Endothelial cell (in vitro differentiated cells): Measurements from ENCODE around the gene NKIRAS2. TPM values are rescaled to one million over a fixed set of nuclear protein-coding genes. Genes with fewer than 3 reads are reported as not detected.

Experiments used
- DNase-seq: peaks from one replicate; pipeline ENCODE4 v3.0.0; 2021; ENCODE audit warnings: low spot score
- H3K27ac Mint-ChIP-seq: one replicate; pipeline ENCODE4 v1.8.0; 2021; ENCODE audit warnings: mixed read lengths, inconsistent platforms; ENCODE audit not compliant: unreplicated experiment
- H3K27me3 Mint-ChIP-seq: one replicate; pipeline ENCODE4 v1.8.0; 2021; ENCODE audit warnings: mild to moderate bottlenecking, moderate library complexity, mixed read lengths, inconsistent platforms; ENCODE audit not compliant: unreplicated experiment
- H3K36me3 Mint-ChIP-seq: one replicate; pipeline ENCODE4 v1.8.0; 2021; ENCODE audit warnings: mild to moderate bottlenecking, low read depth, mixed read lengths, inconsistent platforms; ENCODE audit not compliant: unreplicated experiment
- H3K4me1 Mint-ChIP-seq: one replicate; pipeline ENCODE4 v1.8.0; 2021; ENCODE audit warnings: mild to moderate bottlenecking, mixed read lengths, inconsistent platforms; ENCODE audit not compliant: unreplicated experiment
- H3K4me3 Mint-ChIP-seq: one replicate; pipeline ENCODE4 v1.8.0; 2021; ENCODE audit warnings: mild to moderate bottlenecking, mixed read lengths, inconsistent platforms; ENCODE audit not compliant: unreplicated experiment
- H3K9me3 Mint-ChIP-seq: one replicate; pipeline ENCODE4 v1.8.0; 2021; ENCODE audit warnings: mixed read lengths, inconsistent platforms; ENCODE audit not compliant: unreplicated experiment
- CTCF ChIP-seq: fragments of 200-600 bp; sonication (generic); IDR thresholded peaks from one replicate; pipeline ENCODE4 v1.5.0; 2021; ENCODE audit warnings: antibody characterized with exemption; ENCODE audit not compliant: unreplicated experiment
- total RNA-seq: library from RNA; stranded (reverse); fragmentation: NEBNext Ultra II Directional; extraction: Animal tissue kit (Norgen Biotek cat#: 25700); gene quantifications from one replicate; pipeline ENCODE4 v1.2.1, GENCODE V29; 2021; ENCODE audit not compliant: unreplicated experiment

NKIRAS2 gene
- total RNA-seq, 1 donor from 2014 or later: 67.4 TPM

- peaks cover 31% of the 10 kb centered on the region for H3K4me1 Mint-ChIP-seq
- H3K27me3 Mint-ChIP-seq: peaks cover 4% of the 10 kb centered on the region
- DNase-seq: no peak
- no peak for TF ChIP-seq CTCF
- no peaks in the 10 kb centered on the region for H3K9me3 Mint-ChIP-seq
- H3K27ac Mint-ChIP-seq: no peak overlapping the region
- peak overlapping the region; percentile 16 for H3K4me3 Mint-ChIP-seq
- peaks cover 15% of the 10 kb centered on the region for H3K36me3 Mint-ChIP-seq
Measured at GRCh38 chr17:42027961-42028790, 8.3 kb downstream of the NKIRAS2 start.

GRCh38 chr17:42028791-42029127, 8.9 kb downstream of the NKIRAS2 start:
- TF ChIP-seq CTCF: no peak
- H3K4me1 Mint-ChIP-seq: peaks cover 28% of the 10 kb centered on the region
- no peaks in the 10 kb centered on the region for H3K9me3 Mint-ChIP-seq
- no peak overlapping the region for H3K27ac Mint-ChIP-seq
- H3K4me3 Mint-ChIP-seq: no peak overlapping the region
- no peak for DNase-seq
- H3K36me3 Mint-ChIP-seq: peaks cover 15% of the 10 kb centered on the region
- peaks cover 4% of the 10 kb centered on the region for H3K27me3 Mint-ChIP-seq

- H3K4me3 Mint-ChIP-seq: no peak overlapping the region
- DNase-seq: no peak
- H3K9me3 Mint-ChIP-seq: no peaks in the 10 kb centered on the region
Measured at GRCh38 chr17:42031584-42031983, 11.7 kb downstream of the NKIRAS2 start.

GRCh38 chr17:42034059-42034458, 14.2 kb downstream of the NKIRAS2 start:
- Mint-ChIP-seq H3K4me1 (no peaks in the 10 kb centered on the region), H3K27ac (no peak overlapping the region), H3K36me3 (no peaks in the 10 kb centered on the region), H3K4me3 (no peak overlapping the region), H3K27me3 (peaks cover 1% of the 10 kb centered on the region), H3K9me3 (no peaks in the 10 kb centered on the region)
- TF ChIP-seq CTCF: no peak
- no peak for DNase-seq

More at GRCh38 chr17:42031584-42031983, 11.7 kb downstream of the NKIRAS2 start:
- Mint-ChIP-seq H3K36me3 (no peaks in the 10 kb centered on the region), H3K27me3 (peaks cover 4% of the 10 kb centered on the region), H3K27ac (no peak overlapping the region), H3K4me1 (peaks cover 4% of the 10 kb centered on the region)
- TF ChIP-seq CTCF: no peak

GRCh38 chr17:42038221-42038973, 18.5 kb downstream of the NKIRAS2 start:
- Mint-ChIP-seq H3K4me1 (no peaks in the 10 kb centered on the region), H3K27ac (no peak overlapping the region), H3K27me3 (no peaks in the 10 kb centered on the region), H3K4me3 (no peak overlapping the region), H3K36me3 (no peaks in the 10 kb centered on the region), H3K9me3 (no peaks in the 10 kb centered on the region)
- DNase-seq: no peak
- no peak for TF ChIP-seq CTCF
